Globus pallidus (tissue), 1 donor: Measurements from ENCODE around the gene PPP4R3B.
"Not testable (repeated sequence)": the region's sequence is repeated elsewhere in the genome, so short reads cannot be mapped to it uniquely, and the experiment has no call there.

Source experiments
- DNase-seq: peaks from one replicate; pipeline ENCODE4 v3.0.0-alpha.2; 2015; ENCODE audit warnings: low spot score

The PPP4R3B gene

GRCh38 chr2:55617175-55618024 lies at the start of gene PPP4R3B:
Gene PPP4R3B, minus strand, starts transcription at chr2:55617622. Its CDS starts 337 bp downstream, at chr2:55617285.
- peak; percentile 99 for DNase-seq

GRCh38 chr2:55653255-55653654 lies 35.8 kb upstream of the PPP4R3B start:
- no peak for DNase-seq

GRCh38 chr2:55649211-55649610 lies 31.8 kb upstream of the PPP4R3B start:
- no peak for DNase-seq

GRCh38 chr2:55636831-55637230 lies 19.4 kb upstream of the PPP4R3B start:
- DNase-seq = no peak

GRCh38 chr2:55628931-55629330 lies 11.5 kb upstream of the PPP4R3B start:
- no peak for DNase-seq

- DNase-seq = no peak
These were observed 10.5 kb upstream of the PPP4R3B start for GRCh38 chr2:55627915-55628314.

- no peak for DNase-seq
These were observed 4.4 kb upstream of the PPP4R3B start for GRCh38 chr2:55621802-55622201.

- no peak for DNase-seq
These were observed 2.8 kb upstream of the PPP4R3B start for GRCh38 chr2:55620123-55620779.

- DNase-seq = peak; percentile 69
These were observed 1.0 kb upstream of the PPP4R3B start for GRCh38 chr2:55618275-55619055.

GRCh38 chr2:55618025-55618274 lies 528 bp upstream of the PPP4R3B start:
- no peak for DNase-seq

GRCh38 chr2:55616551-55617174 lies 759 bp downstream of the PPP4R3B start:
- no peak for DNase-seq

- no peak for DNase-seq
These were observed 5.4 kb downstream of the PPP4R3B start for GRCh38 chr2:55611997-55612396.

- no peak for DNase-seq
These were observed 6.3 kb downstream of the PPP4R3B start for GRCh38 chr2:55610954-55611743.

GRCh38 chr2:55609938-55610578 lies 7.4 kb downstream of the PPP4R3B start:
- no peak for DNase-seq

GRCh38 chr2:55609193-55609794 lies 8.1 kb downstream of the PPP4R3B start:
- DNase-seq = no peak

GRCh38 chr2:55607717-55608116 lies 9.7 kb downstream of the PPP4R3B start:
- no peak for DNase-seq

- no peak for DNase-seq
These were observed 13.3 kb downstream of the PPP4R3B start for GRCh38 chr2:55604027-55604565.

- DNase-seq = no peak
These were observed 15.6 kb downstream of the PPP4R3B start for GRCh38 chr2:55601849-55602248.

GRCh38 chr2:55598056-55598795 lies 19.2 kb downstream of the PPP4R3B start:
- DNase-seq = no peak

- not testable (repeated sequence) for DNase-seq
These were observed 20.6 kb downstream of the PPP4R3B start for GRCh38 chr2:55596795-55597194.
